Thoracic aorta (tissue), 2 donors: Measurements from ENCODE around the gene SLC35F2. TPM values are rescaled to one million over a fixed set of nuclear protein-coding genes. Genes with fewer than 3 reads are reported as not detected.
"Not testable (repeated sequence)": the region's sequence is repeated elsewhere in the genome, so short reads cannot be mapped to it uniquely, and the experiment has no call there.

Experiments
- ATAC-seq: fragments of 150-250 bp; one replicate; pipeline ENCODE4 v1.8.0; 2017; ENCODE audit warnings: low read depth; ENCODE audit not compliant: insufficient number of reproducible peaks, low FRiP score
- DNase-seq: peaks from one replicate; pipeline ENCODE4 v3.0.0-alpha.2; 2020; ENCODE audit warnings: low spot score
- H3K27ac ChIP-seq, 2 donors: fragments of 200-600 bp; sonication (generic); 1 replicate in 1 of 2; 2 replicates in 1 of 2; pipeline ENCODE4 v1.5.1; 2016; ENCODE audit warnings: mild to moderate bottlenecking in 2 of 2, moderate library complexity in 2 of 2
- H3K27me3 ChIP-seq: fragments of 200-600 bp; sonication (generic); replicated peaks from 2 replicates; pipeline ENCODE4 v1.6.0; 2016; ENCODE audit warnings: mild to moderate bottlenecking; ENCODE audit not compliant: insufficient read depth
- H3K36me3 ChIP-seq: fragments of 200-600 bp; sonication (generic); one replicate; pipeline ENCODE4 v1.5.1; 2016
- H3K4me1 ChIP-seq, 2 donors: fragments of 200-600 bp; sonication (generic); 1 replicate in 1 of 2; 2 replicates in 1 of 2; pipeline versions ENCODE4 v1.5.1 to v1.6.0; 2016; ENCODE audit warnings: low read depth in 2 of 2, mild to moderate bottlenecking in 1 of 2; ENCODE audit not compliant: control insufficient read depth in 1 of 2
- H3K4me3 ChIP-seq: fragments of 200-600 bp; sonication (generic); 2 replicates; pipeline ENCODE4 v1.5.1; 2016; ENCODE audit warnings: mild to moderate bottlenecking
- H3K9me3 ChIP-seq: fragments of 200-600 bp; sonication (generic); 2 replicates; pipeline ENCODE4 v1.5.1; 2016
- CTCF ChIP-seq: fragments of 200-600 bp; sonication (generic); IDR thresholded peaks from one replicate; pipeline ENCODE4 v1.5.1; 2019; ENCODE audit warnings: antibody characterized with exemption
- total RNA-seq, 2 donors: library from RNA; depleted of rRNA; stranded (reverse); fragments of >200 nt; gene quantifications; one replicate each; pipeline versions ENCODE4 v1.1.0 to v1.2.3, GENCODE V29; 2016

The SLC35F2 gene
- total RNA-seq, 2 donors from 2014 or later, result 10.0 to 13.5 TPM

DNA sequence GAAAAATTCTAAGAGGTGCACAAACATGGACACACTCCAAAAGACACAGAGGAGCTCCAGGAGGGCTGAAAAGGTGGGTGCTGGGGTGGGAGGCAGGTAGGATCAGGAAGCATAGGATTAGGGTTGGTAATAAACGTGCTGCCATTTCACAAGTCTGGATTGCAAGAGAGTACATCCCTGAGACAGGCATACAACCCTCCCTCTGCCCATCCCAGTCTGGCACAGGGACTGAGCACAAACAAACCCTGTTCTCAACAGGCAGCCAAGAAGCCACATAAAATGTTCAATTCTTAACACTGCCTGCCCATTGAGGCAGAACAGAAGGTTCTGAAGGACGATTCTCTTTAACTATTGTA lies 18.5 kb downstream of the SLC35F2 start:
- ATAC-seq, result no peak
- peak overlapping the region; percentile 59 for H3K4me3 ChIP-seq
- peak overlapping the region; percentile 91 to 97 for H3K27ac ChIP-seq

DNA sequence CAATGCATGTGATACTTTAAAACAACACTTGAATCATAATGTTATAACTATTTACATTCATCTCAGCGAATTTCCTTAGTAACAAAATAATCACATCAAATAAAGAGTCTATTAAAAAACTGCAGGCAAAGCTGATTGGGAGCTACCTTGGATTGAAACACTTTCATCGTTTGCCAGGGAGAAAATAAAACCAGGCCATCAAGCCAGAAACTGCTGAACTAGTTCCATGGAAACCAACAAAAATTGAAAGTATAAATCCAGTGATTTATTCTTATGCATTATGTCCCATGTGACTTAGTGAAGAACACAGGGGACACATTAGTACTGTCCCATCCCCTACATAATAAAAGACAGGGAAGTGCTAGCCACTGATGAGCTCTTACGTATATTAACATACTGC lies 21.7 kb downstream of the SLC35F2 start:
- no peaks in the 10 kb centered on the region for H3K9me3 ChIP-seq
- no peak overlapping the region for H3K4me3 ChIP-seq
- H3K27ac ChIP-seq, result no peak overlapping the region
- ATAC-seq, result no peak
- H3K4me1 ChIP-seq, result peaks cover 16 to 26% of the 10 kb centered on the region in 2 donors
- TF ChIP-seq CTCF, result no peak
- no peaks in the 10 kb centered on the region for H3K36me3 ChIP-seq
- H3K27me3 ChIP-seq, result no peaks in the 10 kb centered on the region
- no peak for DNase-seq

More for the DNA sequence above, 18.5 kb downstream of the SLC35F2 start:
- Histone ChIP-seq H3K9me3 (no peaks in the 10 kb centered on the region), H3K4me1 (peaks cover 16 to 26% of the 10 kb centered on the region in 2 donors), H3K36me3 (no peaks in the 10 kb centered on the region), H3K27me3 (no peaks in the 10 kb centered on the region)
- no peak for DNase-seq
- no peak for TF ChIP-seq CTCF

DNA sequence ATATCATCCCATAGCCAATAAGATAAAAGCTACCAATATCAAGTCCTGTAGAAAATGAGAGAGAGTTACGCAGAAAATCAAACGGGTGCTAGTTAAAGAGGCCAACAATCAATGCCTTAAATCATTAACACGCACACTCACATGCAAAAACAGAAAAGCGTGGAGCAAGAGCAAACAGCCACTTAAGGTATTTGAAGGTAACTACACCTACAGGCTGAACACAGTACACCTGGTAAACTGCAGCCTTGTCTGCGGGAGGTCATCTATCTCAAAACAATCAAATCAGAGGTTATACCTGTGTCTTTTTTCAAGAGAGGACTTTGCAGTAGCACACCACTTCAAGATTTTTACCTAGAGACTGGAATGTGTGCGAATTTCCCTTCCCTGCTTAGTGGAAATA lies 23.6 kb downstream of the SLC35F2 start:
- Histone ChIP-seq H3K27ac (no peak overlapping the region), H3K36me3 (no peaks in the 10 kb centered on the region), H3K9me3 (no peaks in the 10 kb centered on the region), H3K4me1 (peaks cover 10 to 21% of the 10 kb centered on the region in 2 donors), H3K27me3 (no peaks in the 10 kb centered on the region), H3K4me3 (no peak overlapping the region)
- no peak for TF ChIP-seq CTCF
- DNase-seq (no peak), ATAC-seq (no peak)

- ATAC-seq, DNase-seq, H3K27ac ChIP-seq: not testable (repeated sequence)
Observed at GRCh38 chr11:107833926-107834325, 24.7 kb downstream of the SLC35F2 start.

GRCh38 chr11:107830915-107831540 lies 27.6 kb downstream of the SLC35F2 start:
- no peaks in the 10 kb centered on the region for H3K9me3 ChIP-seq
- H3K27ac ChIP-seq, result peak overlapping the region; percentile 6 to 15
- peaks cover 4 to 11% of the 10 kb centered on the region in 2 donors for H3K4me1 ChIP-seq
- ATAC-seq, result no peak
- H3K4me3 ChIP-seq, result no peak overlapping the region
- no peaks in the 10 kb centered on the region for H3K27me3 ChIP-seq
- H3K36me3 ChIP-seq, result no peaks in the 10 kb centered on the region
- TF ChIP-seq CTCF, result no peak
- no peak for DNase-seq

More at GRCh38 chr11:107833926-107834325, 24.7 kb downstream of the SLC35F2 start:
- not testable (repeated sequence) for H3K27me3 ChIP-seq, H3K36me3 ChIP-seq, H3K9me3 ChIP-seq, H3K4me3 ChIP-seq
- peaks cover 4 to 11% of the 10 kb centered on the region in 2 donors for H3K4me1 ChIP-seq

DNA sequence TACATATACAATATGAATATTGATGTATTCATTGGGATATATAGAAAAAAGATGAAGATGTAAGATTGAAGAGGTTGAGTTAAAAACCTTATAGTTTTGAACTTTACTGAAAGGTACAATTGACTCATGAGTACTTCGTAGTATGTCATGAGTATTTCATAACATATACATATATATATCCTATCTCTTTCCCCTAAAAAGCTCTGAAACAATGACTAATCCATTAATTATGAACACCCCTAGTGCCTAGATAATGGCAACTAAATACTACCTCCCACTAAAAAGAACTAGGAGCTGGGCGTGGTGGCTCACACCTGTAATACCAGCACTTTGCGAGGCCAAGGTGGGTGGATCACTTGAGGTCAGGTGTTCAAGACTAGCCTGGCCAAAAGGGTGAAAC lies 31.5 kb downstream of the SLC35F2 start:
- H3K9me3 ChIP-seq, result no peaks in the 10 kb centered on the region
- H3K27ac ChIP-seq, result no peak overlapping the region
- H3K27me3 ChIP-seq, result no peaks in the 10 kb centered on the region
- H3K4me3 ChIP-seq, result no peak overlapping the region
- H3K4me1 ChIP-seq, result peaks cover 4 to 11% of the 10 kb centered on the region in 2 donors
- no peak for TF ChIP-seq CTCF
- no peak for DNase-seq
- ATAC-seq, result no peak
- no peaks in the 10 kb centered on the region for H3K36me3 ChIP-seq
